ENCODE measurements around the gene SMIM13.

DNA sequence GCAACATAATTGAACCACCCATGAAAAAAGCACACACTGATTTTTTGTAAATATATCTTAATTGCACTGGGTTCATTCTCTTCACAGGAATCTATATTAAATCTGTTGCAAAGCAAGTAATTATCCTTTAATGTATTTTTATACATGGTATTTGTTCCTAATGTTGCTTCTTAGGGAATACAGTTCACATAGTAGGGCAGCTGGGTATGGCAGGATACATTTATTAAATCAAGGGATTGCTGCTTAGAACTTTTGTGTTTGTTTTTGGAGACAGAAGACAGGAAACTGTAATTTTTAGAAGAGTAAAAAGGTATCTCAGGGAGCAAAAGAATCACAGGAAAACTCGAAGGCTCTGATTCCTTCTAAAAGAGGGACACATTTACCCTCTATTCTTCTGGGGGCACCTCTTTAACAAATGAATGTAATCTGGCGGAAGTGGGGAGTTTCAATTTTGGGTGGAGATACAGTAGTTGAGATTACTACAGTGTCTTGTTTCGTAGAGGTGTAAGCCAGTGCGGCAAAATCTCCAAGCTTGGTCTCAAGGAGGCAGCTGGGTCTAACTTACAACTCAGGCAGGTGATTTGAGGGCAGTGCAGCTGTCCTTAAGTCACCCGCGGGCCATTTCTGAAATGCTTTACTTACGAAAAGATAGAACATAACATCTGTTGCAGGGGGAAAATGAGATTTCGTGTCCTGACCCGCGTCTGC lies 812 bp upstream of the SMIM13 start:
- TF ChIP-seq, protein P1, sequence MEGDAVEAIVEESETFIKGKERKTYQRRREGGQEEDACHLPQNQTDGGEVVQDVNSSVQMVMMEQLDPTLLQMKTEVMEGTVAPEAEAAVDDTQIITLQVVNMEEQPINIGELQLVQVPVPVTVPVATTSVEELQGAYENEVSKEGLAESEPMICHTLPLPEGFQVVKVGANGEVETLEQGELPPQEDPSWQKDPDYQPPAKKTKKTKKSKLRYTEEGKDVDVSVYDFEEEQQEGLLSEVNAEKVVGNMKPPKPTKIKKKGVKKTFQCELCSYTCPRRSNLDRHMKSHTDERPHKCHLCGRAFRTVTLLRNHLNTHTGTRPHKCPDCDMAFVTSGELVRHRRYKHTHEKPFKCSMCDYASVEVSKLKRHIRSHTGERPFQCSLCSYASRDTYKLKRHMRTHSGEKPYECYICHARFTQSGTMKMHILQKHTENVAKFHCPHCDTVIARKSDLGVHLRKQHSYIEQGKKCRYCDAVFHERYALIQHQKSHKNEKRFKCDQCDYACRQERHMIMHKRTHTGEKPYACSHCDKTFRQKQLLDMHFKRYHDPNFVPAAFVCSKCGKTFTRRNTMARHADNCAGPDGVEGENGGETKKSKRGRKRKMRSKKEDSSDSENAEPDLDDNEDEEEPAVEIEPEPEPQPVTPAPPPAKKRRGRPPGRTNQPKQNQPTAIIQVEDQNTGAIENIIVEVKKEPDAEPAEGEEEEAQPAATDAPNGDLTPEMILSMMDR (IDR thresholded peaks at IDR 0.05; ENCODE audit: low read depth, low read length, poor library complexity, severe bottlenecking) = no peak
- TF ChIP-seq EZH2phosphoT487 (IDR thresholded peaks at IDR 0.05; ENCODE audit: borderline replicate concordance, low read length) = no peak

Data from DOHH2 (cell line).